ENCODE results near the gene SPRED1.

Gene SPRED1

GRCh38 chr15:38238311-38238710, 14.3 kb upstream of the SPRED1 start:
- Histone ChIP-seq H2AK5ac (ENCODE audit: low read length) (no peak overlapping the region), H3K27me3 (ENCODE audit: insufficient read depth, low read length, poor library complexity) (no peaks in the 10 kb centered on the region), H3K9ac (ENCODE audit: low read length) (no peak overlapping the region), H3K18ac (ENCODE audit: low read length) (no peak overlapping the region), H2BK120ac (ENCODE audit: low read depth, low read length) (no peak overlapping the region), H3K36me3 (ENCODE audit: control insufficient read depth, insufficient read depth, low read length) (no peaks in the 10 kb centered on the region), H3K4me3 (ENCODE audit: low read length) (no peak overlapping the region), H3K79me1 (ENCODE audit: low read length) (no peaks in the 10 kb centered on the region), H3K79me2 (ENCODE audit: control insufficient read depth, insufficient read depth, low read length) (no peaks in the 10 kb centered on the region), H4K5ac (ENCODE audit: low read length) (no peak overlapping the region), H3K23ac (ENCODE audit: low read length) (no peak overlapping the region), H4K8ac (ENCODE audit: low read depth, low read length) (no peak overlapping the region), H2BK15ac (replicated peaks; ENCODE audit: low read depth) (no peak overlapping the region), H3K4ac (ENCODE audit: low read depth, low read length) (no peak overlapping the region), H2BK5ac (ENCODE audit: low read length) (no peak overlapping the region), H3K4me2 (ENCODE audit: low read length) (no peak overlapping the region), H3K56ac (ENCODE audit: low read length) (no peak overlapping the region), H3K4me1 (ENCODE audit: control insufficient read depth, low read depth, low read length) (no peaks in the 10 kb centered on the region), H3K27ac (ENCODE audit: low read depth, low read length) (no peak overlapping the region)
- no CpG with 5 or more reads among the region's 2 CpGs for WGBS (ENCODE audit: extremely low coverage, insufficient coverage, low lambda C conversion rate)
- DNase-seq: no peak

GRCh38 chr15:38242055-38242454, 10.6 kb upstream of the SPRED1 start:
- no peak overlapping the region for H3K56ac ChIP-seq (ENCODE audit: low read length)
- no peak overlapping the region for H3K18ac ChIP-seq (ENCODE audit: low read length)
- H3K27me3 ChIP-seq (ENCODE audit: insufficient read depth, low read length, poor library complexity): no peaks in the 10 kb centered on the region
- no peak overlapping the region for H3K4me3 ChIP-seq (ENCODE audit: low read length)
- no peak overlapping the region for H3K4ac ChIP-seq (ENCODE audit: low read depth, low read length)
- H3K4me2 ChIP-seq (ENCODE audit: low read length): no peak overlapping the region
- no CpG with 5 or more reads among the region's 2 CpGs for WGBS (ENCODE audit: extremely low coverage, insufficient coverage, low lambda C conversion rate)
- no peaks in the 10 kb centered on the region for H3K79me2 ChIP-seq (ENCODE audit: control insufficient read depth, insufficient read depth, low read length)
- no peak overlapping the region for H3K27ac ChIP-seq (ENCODE audit: low read depth, low read length)
- no peaks in the 10 kb centered on the region for H3K36me3 ChIP-seq (ENCODE audit: control insufficient read depth, insufficient read depth, low read length)
- H3K4me1 ChIP-seq (ENCODE audit: control insufficient read depth, low read depth, low read length): no peaks in the 10 kb centered on the region
- no peak overlapping the region for H2AK5ac ChIP-seq (ENCODE audit: low read length)
- no peak overlapping the region for H3K9ac ChIP-seq (ENCODE audit: low read length)
- no peak overlapping the region for H3K23ac ChIP-seq (ENCODE audit: low read length)
- no peak overlapping the region for H2BK5ac ChIP-seq (ENCODE audit: low read length)
- H4K5ac ChIP-seq (ENCODE audit: low read length): no peak overlapping the region
- DNase-seq: no peak
- no peak overlapping the region for H2BK15ac ChIP-seq (replicated peaks; ENCODE audit: low read depth)
- H3K79me1 ChIP-seq (ENCODE audit: low read length): no peaks in the 10 kb centered on the region
- H4K8ac ChIP-seq (ENCODE audit: low read depth, low read length): no peak overlapping the region
- no peak overlapping the region for H2BK120ac ChIP-seq (ENCODE audit: low read depth, low read length)

GRCh38 chr15:38243278-38244055, 9.2 kb upstream of the SPRED1 start:
- Histone ChIP-seq H2BK15ac (replicated peaks; ENCODE audit: low read depth) (no peak overlapping the region), H3K4me1 (ENCODE audit: control insufficient read depth, low read depth, low read length) (no peaks in the 10 kb centered on the region), H2BK5ac (ENCODE audit: low read length) (no peak overlapping the region), H3K56ac (ENCODE audit: low read length) (no peak overlapping the region), H3K4me3 (ENCODE audit: low read length) (no peak overlapping the region), H3K23ac (ENCODE audit: low read length) (no peak overlapping the region), H3K79me1 (ENCODE audit: low read length) (no peaks in the 10 kb centered on the region), H3K18ac (ENCODE audit: low read length) (no peak overlapping the region), H3K9ac (ENCODE audit: low read length) (no peak overlapping the region), H2AK5ac (ENCODE audit: low read length) (no peak overlapping the region), H4K8ac (ENCODE audit: low read depth, low read length) (no peak overlapping the region), H2BK120ac (ENCODE audit: low read depth, low read length) (no peak overlapping the region), H3K27ac (ENCODE audit: low read depth, low read length) (no peak overlapping the region), H3K36me3 (ENCODE audit: control insufficient read depth, insufficient read depth, low read length) (no peaks in the 10 kb centered on the region), H4K5ac (ENCODE audit: low read length) (no peak overlapping the region), H3K27me3 (ENCODE audit: insufficient read depth, low read length, poor library complexity) (no peaks in the 10 kb centered on the region), H3K4me2 (ENCODE audit: low read length) (no peak overlapping the region), H3K4ac (ENCODE audit: low read depth, low read length) (no peak overlapping the region), H3K79me2 (ENCODE audit: control insufficient read depth, insufficient read depth, low read length) (no peaks in the 10 kb centered on the region)
- no peak for DNase-seq
- WGBS (ENCODE audit: extremely low coverage, insufficient coverage, low lambda C conversion rate): no CpG with 5 or more reads among the region's 6 CpGs

GRCh38 chr15:38247336-38247735, 5.3 kb upstream of the SPRED1 start:
- H3K56ac ChIP-seq (ENCODE audit: low read length): no peak overlapping the region
- H3K4me2 ChIP-seq (ENCODE audit: low read length): no peak overlapping the region
- no peak overlapping the region for H3K4ac ChIP-seq (ENCODE audit: low read depth, low read length)
- H4K8ac ChIP-seq (ENCODE audit: low read depth, low read length): no peak overlapping the region
- no peak overlapping the region for H3K23ac ChIP-seq (ENCODE audit: low read length)
- DNase-seq: no peak
- H4K5ac ChIP-seq (ENCODE audit: low read length): no peak overlapping the region
- H2BK120ac ChIP-seq (ENCODE audit: low read depth, low read length): no peak overlapping the region
- no peak overlapping the region for H2AK5ac ChIP-seq (ENCODE audit: low read length)
- no peak overlapping the region for H3K18ac ChIP-seq (ENCODE audit: low read length)
- no peaks in the 10 kb centered on the region for H3K79me1 ChIP-seq (ENCODE audit: low read length)
- no peaks in the 10 kb centered on the region for H3K79me2 ChIP-seq (ENCODE audit: control insufficient read depth, insufficient read depth, low read length)
- no peak overlapping the region for H3K4me3 ChIP-seq (ENCODE audit: low read length)
- no peak overlapping the region for H3K27ac ChIP-seq (ENCODE audit: low read depth, low read length)
- H3K9ac ChIP-seq (ENCODE audit: low read length): no peak overlapping the region
- no peaks in the 10 kb centered on the region for H3K27me3 ChIP-seq (ENCODE audit: insufficient read depth, low read length, poor library complexity)
- no CpG with 5 or more reads among the region's 3 CpGs for WGBS (ENCODE audit: extremely low coverage, insufficient coverage, low lambda C conversion rate)
- no peaks in the 10 kb centered on the region for H3K36me3 ChIP-seq (ENCODE audit: control insufficient read depth, insufficient read depth, low read length)
- no peak overlapping the region for H2BK5ac ChIP-seq (ENCODE audit: low read length)
- peaks cover 3% of the 10 kb centered on the region for H3K4me1 ChIP-seq (ENCODE audit: control insufficient read depth, low read depth, low read length)
- no peak overlapping the region for H2BK15ac ChIP-seq (replicated peaks; ENCODE audit: low read depth)

GRCh38 chr15:38253351-38253781, 730 bp downstream of the SPRED1 start:
- no CpG with 5 or more reads among the region's 4 CpGs for WGBS (ENCODE audit: extremely low coverage, insufficient coverage, low lambda C conversion rate)
- no peak overlapping the region for H4K5ac ChIP-seq (ENCODE audit: low read length)
- DNase-seq: peak; percentile 70

More at GRCh38 chr15:38253351-38253781, 730 bp downstream of the SPRED1 start:
- Histone ChIP-seq H3K4me3 (ENCODE audit: low read length) (peak overlapping the region; percentile 94), H2BK15ac (replicated peaks; ENCODE audit: low read depth) (no peak overlapping the region), H3K18ac (ENCODE audit: low read length) (peak overlapping the region; percentile 89), H3K79me2 (ENCODE audit: control insufficient read depth, insufficient read depth, low read length) (peaks cover 36% of the 10 kb centered on the region), H3K56ac (ENCODE audit: low read length) (peak overlapping the region; percentile 94), H3K4me2 (ENCODE audit: low read length) (peak overlapping the region; percentile 77), H3K27ac (ENCODE audit: low read depth, low read length) (peak overlapping the region; percentile 100), H3K79me1 (ENCODE audit: low read length) (no peaks in the 10 kb centered on the region), H3K36me3 (ENCODE audit: control insufficient read depth, insufficient read depth, low read length) (no peaks in the 10 kb centered on the region), H2BK5ac (ENCODE audit: low read length) (peak overlapping the region; percentile 33), H3K4me1 (ENCODE audit: control insufficient read depth, low read depth, low read length) (peaks cover 7% of the 10 kb centered on the region), H2BK120ac (ENCODE audit: low read depth, low read length) (peak overlapping the region; percentile 51), H3K23ac (ENCODE audit: low read length) (no peak overlapping the region), H3K9ac (ENCODE audit: low read length) (peak overlapping the region; percentile 86), H2AK5ac (ENCODE audit: low read length) (no peak overlapping the region), H4K8ac (ENCODE audit: low read depth, low read length) (no peak overlapping the region), H3K4ac (ENCODE audit: low read depth, low read length) (peak overlapping the region; percentile 70), H3K27me3 (ENCODE audit: insufficient read depth, low read length, poor library complexity) (no peaks in the 10 kb centered on the region)
